Stimulated activated naive CD4-positive, alpha-beta T cell (primary cell): ENCODE data around the gene EHMT1.

Experiments
- DNase-seq, 6 experiments: peaks; one replicate each; lab custom pipeline; 2025; lab: John Stamatoyannopoulos, UW

EHMT1 gene

DNA sequence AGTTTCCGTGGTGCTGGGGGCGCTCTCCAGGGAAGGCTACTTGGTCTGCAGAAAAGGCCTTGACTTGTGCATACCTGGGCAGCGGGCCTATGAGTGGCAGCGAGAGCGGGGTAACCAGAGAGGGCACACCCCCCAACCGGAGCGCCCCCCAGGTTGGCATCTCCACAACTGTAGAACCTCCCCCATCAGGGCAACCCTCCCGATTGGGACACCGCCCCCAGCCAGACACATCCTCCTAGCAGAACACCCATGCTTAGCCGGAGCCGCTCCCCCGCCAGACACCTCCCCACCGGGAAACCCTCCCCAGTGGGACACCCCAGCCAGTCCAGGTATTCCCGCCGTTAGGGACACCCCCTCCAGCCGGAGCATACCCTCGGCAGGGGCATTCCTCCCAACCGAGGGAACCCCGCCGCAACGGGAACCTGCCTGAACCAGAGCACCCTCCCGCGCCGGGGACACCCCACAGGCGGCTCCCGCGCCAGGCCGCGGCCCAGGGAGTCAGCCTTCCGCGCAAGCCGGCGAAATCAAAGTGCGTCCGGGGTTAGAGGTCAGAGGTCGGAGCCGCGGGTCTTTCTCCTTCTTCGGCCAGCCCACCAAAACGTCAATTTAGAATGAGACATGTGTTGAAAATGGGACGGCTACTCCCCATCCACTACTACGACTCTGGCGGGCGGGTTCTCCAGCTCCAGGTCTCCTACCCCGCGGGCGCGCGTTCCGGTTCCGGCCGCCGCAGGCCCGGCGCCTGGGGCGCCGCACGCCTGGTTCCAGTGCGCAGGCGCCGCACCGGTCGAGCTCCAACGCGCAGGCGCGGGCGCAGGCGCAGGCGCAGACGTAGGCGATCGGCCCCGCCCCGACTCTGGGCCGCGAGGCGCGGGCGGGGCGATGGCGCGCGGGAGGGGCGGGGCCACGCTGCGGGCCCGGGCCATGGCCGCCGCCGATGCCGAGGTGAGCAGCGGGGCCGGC lies at the start of gene EHMT1:
EHMT1 (plus strand) TSS at position 901 of the 963 bp plus-strand sequence; CDS start at position 925, 24 bp downstream.
- peak; percentile 83 to 94 (median 87) for DNase-seq

DNA sequence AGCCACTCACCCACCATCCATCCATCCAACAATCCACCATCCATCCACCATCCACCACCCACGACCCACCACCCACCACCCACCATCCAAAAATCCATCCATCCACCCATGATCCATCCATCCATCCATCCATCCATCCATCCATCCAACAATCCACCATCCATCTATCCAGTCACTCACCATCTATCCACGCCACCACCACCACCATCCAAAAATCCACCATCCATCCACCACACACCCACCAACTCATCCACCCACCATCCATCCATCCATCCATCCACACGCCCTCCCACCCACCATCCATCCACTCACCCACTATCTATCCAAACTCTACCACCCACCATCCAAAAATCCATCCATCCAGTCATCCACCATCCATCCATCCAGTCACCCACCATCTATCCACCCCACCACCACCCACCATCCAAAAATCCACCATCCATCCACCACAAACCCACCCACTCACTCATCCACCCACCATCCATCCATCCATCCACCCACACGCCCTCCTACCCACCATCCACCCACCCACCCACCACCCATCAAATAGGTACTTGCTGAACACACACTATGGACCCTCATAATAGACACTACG lies 49.1 kb upstream of the EHMT1 start:
- no peak for DNase-seq

DNA sequence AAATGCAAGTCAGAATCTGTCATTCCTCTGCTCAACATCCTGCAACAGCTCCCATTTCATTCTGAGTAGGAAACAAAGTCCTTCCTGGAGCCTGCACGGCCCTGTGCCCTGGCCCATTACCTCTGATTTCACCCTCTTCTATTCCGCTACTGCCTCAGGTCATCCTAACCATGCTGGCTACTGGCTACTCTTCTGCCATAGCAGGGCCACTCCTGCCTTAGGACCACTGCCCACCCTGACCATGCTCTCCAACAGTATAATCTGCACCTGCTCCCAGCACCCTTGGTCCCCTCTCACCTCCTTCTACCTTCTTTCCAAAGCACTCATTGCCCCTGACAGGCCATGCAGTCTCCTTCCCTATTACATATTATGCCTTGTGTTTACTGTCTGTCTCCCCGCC lies 48.2 kb upstream of the EHMT1 start:
- DNase-seq: no peak

DNA sequence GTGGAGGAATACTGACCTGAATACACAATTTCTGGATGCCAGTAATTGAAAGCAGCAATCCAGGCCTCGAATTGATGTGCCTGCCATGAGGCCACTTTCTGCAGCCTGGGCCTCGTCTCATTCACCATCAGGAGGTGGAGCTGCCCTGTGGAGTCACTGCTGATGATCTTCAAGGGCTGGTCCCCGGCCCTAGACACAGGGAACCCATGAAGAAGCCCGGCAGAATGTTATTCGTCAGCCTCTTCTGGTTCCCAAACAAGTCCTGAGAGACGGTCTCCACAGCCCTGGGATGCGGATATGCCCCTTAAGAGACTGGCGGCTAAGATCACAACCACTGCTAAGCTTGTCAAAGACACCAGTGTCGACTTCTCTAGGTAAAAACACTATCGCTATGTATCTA lies 44.6 kb upstream of the EHMT1 start:
- no peak for DNase-seq

DNA sequence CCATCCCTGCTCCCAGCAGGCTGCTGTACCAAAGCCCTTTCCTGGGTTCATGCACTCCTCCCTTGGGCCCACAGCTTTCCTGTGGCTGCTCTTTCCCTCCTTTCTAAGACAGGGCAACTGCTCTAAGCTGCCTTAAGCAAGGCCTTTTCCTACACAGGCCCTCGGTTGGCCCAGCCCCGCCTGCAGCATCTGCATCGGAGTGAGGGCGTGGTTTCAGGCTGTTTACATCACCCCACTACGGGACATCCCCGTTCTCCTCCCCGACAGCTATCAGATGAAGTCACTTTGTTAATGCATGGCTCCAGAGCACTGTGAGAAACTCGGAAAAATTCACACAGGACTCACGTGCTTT lies 43.5 kb upstream of the EHMT1 start:
- no peak for DNase-seq

DNA sequence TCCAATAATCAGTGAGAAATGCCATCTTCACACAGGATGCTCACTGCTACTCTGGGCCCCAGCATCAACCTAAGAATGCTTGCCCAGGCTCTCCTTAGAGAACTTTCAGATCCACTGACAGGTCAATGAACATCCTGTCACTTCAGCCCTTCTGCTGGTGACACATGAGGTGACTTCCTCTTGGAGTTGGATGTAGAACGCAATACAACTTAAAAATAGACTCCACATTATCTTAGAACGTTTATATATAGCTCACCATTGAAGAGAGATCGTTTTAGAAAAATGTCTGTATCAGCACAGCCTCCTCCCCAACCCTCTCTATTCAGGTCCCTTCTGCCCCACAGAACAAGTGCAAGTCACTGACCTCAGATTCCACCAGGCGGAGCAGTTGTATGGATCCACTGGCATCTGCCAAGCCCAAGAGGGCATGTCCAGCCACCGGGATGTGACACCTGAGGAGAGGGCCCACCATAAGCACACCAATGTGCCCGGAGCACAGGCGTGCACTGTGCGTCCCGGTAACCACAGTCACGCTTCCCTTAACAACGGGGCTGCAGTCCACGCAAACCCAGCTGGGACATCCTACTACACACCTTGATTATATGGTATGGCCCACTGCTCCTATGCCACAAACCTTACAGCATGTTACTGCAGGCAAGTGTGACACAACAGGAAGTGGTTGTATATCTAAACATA lies 42.9 kb upstream of the EHMT1 start:
- no peak for DNase-seq

DNA sequence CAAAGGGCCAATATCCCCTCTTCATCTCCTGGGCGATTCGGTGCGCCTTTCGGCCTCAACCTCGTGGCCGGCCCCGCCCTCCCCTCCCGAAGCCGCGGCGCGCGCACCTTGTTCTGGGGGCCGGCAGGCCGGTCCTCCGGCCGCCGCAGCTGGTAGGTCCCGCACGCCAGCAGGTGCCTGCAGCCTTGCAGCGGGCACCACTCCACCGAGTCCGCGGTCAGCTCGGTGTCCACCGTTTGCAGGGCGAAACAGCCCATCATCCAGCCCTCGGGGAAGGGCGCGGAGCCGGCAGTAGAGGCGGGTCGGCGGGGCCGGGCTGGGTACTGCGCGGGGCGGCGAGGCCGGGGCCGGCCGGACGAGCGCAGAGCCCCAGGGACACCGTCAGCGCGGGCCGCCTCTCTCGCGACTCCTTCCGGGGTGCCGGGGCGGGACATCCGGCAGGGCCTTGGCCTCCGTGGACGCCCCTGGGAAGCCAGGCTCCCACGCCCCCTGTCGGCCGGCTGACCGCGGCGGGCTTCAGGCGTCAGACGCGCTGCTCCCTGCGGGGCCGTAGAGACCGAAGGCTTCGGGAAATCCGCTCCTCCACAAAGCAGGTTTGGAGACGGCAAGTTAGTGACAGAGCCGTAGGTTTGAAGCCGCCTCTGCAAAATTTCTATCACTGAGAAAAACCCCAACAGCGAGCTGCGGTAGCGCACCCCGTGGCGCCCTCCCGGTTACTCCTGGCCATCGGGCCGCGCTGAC lies 40.1 kb upstream of the EHMT1 start, which contains the start of gene DPH7:
DPH7 (minus strand) TSS at position 408 of the 741 bp plus-strand sequence; CDS start at position 260, 148 bp downstream.
- DNase-seq: peak; percentile 79 to 94 (median 90)

DNA sequence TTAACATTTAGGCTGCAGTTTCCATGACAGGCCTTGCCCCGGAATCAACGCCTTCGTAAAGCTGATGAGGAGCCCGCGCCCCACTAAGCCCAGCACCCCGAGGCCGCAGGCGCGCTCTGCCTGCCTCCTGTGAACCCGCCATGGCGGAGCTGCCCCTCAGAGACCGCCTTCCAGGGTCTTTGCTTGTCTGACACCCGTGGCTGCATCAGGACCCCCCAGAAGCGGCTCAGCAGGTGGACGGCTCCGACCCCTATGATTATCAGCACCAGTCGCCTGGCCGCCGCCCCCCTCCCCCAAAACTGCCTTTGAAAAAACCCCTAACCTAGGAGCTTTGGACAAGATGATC lies 39.6 kb upstream of the EHMT1 start:
- DNase-seq: no peak

DNA sequence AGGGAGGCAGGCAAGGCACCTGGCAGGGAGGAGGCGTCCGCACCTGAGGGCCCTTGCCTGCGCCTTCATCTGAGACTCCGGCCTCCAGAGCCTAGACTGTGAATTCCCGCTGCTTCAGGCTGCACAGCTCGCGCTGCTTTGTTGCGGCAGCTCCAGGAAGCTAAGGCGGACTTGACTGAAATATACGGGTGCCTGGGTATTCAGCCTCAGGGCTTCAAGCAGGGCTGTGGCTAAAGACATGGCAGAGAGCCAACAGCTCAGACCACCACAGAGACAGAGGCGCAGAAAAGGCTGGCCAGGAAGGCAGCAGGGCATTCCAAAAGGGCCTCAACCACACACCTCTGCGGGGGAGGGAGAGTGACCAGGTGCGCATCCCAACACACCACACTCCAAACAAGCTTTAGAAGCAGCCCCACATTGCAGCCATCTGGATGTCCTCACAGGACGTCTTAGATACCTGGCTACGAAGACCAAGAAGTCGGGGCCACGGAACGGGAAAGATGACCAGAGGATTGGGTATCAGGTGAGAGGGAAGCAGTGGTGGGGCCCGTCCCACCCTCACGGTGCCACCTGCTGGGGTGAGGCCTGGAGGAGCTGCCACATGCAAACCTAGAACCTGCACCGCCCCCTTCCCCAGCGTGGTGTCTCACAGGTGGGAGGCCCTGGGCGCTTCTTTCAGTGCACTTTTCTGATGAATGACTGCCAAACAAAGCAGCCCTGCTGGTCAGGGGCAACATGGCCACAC lies 38.4 kb upstream of the EHMT1 start:
- DNase-seq: no peak

DNA sequence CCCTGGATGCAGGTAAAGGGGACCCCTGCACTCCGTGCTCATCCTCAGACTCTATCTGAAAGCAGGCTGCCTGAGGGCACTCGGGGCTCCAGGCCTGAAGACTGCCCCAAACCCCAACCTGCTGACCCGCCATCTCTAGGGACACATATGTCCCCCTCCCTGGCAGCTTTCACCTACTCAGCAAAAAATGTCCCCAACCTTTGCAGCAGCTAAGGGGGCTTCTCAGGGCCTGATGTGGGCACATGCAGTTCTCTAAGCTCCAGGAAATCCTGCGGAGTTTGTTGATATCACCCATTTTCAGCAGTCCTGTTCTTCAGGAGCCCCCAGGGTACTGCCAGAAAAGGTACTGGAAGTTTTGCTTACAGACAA lies 37.9 kb upstream of the EHMT1 start:
- DNase-seq: no peak

DNA sequence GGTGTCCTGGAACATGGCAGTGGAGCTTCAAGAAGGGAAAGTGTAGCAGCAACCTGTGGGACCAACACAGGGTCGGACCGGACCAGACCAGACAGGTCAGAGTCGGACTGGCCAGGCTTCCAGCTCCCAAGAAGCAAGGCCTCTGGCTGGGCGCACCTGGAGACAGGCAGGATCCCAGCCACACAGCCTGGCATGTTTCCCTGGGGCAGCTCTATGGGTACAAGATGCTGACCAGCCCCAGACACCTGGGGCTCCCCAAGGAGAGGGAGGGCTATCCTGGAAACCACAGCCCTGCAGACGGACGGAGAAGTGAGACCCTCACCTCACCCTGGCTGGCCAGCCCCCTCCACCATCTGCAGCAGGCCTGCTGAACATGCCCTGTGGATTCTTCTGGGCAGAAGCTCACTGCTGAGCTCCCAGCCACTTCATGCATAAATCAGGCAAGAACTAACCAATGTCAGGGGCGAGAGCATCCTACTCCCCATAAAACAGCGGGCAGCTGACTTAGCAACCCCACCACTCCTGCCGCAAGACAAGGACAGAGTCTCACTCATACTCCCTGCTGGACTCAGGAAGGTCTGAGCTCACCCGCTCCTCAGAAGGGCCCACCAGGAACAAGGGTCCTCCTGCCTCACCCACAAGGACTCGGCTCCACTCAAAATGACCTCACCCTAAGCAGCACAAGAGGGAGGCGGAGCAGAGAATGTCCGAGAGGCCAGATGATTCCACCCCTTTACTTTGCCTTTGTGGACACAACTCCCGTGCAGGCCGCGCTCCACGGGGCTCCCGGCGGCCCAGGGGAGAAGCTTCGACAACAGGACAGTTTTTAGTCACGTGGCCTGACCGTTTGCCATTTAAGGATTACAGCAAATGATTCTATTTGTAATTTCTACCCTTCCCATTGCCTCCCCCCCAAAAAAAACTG lies 37.2 kb upstream of the EHMT1 start:
- no peak for DNase-seq

DNA sequence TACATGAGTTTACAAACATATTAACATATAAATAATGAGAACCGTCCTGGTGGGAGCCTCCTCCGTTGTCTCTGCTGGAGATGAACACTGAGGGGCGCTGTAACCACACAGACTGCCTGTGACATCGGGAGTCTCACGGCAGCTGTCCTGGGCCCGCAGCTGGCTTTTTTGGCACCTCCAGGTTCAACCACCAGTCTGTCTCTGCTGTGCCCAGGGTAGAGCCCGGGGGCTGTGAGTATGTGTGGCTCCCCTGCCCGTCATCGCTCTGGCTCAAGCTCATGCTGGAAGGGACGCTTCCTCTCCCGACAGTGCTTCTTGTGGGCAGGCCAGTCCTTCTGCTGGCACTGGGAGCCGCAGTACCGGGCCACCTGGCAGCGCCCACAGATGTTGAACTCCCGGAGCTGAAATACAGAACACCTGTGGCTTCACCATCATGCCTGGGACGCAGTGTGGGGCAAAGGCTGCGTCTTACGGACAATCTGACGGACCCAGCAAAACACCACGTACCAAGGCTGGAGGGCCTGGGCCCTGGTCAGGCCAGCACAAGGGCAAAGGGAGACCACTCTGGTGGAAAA lies 36.4 kb upstream of the EHMT1 start:
- peak in 2 of 6 experiments; percentile 6 to 19 for DNase-seq

DNA sequence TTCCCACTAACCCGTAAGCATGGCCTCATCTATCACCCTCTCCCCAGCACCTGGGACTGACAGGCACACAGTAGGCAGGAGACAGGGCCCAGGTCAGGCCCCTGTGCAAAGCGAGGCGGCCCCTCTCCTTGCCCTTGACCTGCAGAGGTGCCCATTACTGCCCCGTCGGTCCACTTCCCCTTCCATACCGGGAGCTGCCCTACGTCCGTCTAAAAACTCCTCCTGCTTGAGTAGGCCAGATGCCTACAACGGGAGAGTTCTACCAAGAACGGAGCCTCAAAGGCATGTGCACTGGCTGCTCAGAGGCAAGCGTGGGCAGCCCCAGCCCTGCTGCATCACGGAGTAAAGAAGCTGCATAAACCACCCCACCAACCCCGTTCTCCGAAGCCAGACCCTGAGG lies 35.5 kb upstream of the EHMT1 start:
- no peak for DNase-seq

DNA sequence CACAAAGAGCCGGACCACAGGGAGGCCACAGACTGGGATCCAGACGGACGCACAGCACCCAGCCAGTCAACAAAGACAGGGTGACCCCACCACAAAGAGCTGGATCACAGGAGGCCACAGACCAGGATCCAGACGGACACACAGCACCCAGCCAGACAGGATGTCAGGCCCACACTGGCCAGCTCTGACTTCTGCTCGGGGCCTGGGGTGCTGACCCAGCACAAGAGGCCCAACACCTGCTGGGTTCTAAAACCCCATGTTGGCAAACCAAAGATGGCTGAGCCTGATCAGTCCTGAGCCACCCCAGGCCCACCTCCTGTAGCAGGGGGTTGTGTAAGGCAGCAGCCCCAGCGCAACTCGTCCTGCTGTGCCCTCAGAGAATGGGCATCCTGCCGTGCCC lies 34.8 kb upstream of the EHMT1 start:
- no peak for DNase-seq

DNA sequence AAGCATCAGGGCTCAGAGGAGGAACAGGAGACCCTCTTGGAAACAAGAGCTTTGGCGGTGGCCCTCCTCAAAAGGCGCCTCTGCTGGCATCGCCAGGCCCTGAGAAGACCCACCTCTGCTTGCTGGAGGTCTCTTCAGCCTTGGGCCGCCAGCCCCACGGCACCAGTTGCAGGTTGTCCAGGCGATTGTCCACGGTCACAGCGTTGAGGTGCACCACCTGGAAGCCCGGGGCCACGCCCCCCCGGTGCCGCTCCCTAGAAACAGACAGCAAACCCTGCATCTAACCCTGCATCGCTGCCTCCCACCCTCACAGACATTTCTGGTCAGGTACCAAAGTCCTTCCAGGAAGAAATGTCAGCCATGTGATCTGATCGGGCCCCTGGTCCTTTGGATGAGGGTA lies 32.0 kb upstream of the EHMT1 start:
- DNase-seq: no peak

DNA sequence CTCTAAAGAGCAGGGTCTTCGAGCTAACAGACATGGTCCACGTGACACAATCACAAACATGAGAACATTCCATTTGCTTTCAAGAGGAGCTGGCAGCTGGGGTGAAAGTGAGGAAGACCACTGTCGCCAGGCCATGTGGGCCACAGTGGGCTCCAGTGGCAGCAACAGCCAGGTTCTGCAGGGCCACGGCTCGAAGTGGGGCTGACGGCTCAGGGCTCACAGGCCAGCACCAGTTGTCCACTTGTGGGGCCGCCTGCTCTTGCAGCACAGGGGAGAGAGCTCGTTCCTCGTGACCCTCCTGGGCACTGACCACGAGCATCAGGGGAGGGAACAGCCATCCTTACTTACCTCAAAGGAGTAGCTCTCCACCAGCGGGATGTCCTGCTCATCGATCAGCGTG lies 30.5 kb upstream of the EHMT1 start:
- DNase-seq: no peak

DNA sequence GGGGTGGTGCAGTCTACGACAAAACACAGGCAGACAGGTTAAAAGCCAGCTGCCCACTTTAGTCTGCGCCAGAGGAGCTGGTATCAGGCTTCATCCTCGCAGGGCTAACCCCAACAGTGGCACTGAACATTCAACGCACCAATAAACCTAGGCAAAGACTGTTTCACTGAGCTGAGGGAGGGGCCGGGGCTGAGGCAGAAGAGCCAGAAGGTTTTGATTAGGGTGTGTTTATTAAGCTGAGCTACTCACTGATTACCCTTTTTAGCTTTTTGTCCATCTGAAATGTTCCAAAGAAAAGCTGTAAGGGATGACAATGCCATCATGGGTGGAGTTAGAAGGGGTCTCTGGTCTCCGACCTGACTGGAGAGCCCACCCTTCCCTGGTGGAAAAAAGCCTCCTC lies 29.9 kb upstream of the EHMT1 start:
- DNase-seq: no peak

DNA sequence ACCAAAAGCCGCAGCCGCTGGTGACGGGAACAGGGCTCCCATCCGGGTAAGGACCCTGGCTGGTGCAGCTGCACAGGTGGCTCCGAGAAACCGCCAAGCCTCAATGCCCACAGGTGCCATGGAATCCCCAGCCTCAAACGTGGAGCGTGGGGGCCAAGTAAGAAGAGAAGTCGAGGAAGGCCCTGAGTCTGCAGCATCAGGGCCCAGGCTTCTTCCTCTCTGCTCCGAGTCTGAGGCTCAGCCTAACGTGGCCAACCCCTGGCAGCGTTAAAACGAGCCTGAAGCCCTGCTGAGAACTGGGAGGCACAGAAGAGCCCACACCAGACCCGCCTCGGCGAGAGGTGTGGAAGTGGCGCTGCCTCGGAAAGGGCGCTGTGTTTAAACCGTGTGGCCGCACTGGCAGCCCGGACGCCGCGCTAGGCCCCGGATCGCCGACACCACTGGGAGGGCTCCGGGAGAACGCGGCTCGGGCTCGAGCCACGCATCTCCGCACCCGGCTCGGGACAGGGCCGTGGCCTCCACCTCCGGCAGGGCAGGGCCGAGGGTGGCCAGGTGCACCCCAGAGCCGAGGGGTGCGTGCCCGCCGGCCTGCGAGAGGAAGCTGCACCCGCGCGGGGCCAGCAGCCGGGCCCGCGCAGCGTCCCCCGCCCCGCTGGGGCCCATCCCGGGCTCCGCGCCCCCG lies 29.2 kb upstream of the EHMT1 start:
- DNase-seq: peak in 1 of 6 experiments; percentile 9

DNA sequence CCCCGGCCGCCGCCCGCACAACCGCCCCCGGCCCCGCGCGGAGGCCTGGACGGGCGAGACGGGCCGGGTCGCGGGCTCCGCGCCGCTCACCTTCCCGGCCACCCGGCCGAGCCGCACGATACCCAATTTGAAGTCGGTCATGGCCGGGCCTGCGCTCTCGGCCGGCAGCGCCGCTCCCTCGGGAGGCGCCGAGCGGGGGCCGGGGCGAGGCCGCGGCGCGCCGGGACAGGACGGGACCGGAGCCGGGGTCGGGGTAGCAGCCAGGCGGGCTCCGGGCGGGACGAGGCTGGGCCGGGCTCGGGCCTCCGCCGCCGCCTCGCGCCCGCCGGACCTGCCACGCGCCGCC lies 28.7 kb upstream of the EHMT1 start:
- no peak for DNase-seq
